NCI-H2196 treated with DMSO at 0.1 percent for 48 hours (cell line): ENCODE measurements around the gene NAA10.

Experiments used
- DNase-seq: peaks from one replicate; lab custom pipeline; 2025; ENCODE audit not compliant: unreplicated experiment; lab: John Stamatoyannopoulos, UW

The NAA10 gene

DNA sequence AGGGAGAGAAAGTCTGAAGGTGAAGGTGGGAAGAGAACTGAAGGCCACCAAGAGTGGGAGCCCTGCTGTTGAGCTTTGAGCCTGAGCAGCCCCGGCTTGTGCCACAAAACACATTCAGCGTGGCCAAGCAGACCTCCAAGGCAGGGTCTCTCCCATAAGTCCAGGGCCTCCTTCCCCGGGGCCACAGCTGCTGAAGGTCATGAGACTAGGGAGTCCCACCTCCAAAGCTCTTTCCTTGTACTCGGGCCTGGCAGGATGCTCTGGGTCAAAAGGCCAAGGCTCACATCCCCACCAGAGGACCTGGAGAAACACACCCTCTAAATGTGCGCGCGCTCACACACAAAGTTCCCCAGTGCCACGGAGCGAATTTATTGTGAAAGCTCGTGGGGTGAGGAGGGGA lies 5.3 kb downstream of the NAA10 start:
- no peak for DNase-seq

DNA sequence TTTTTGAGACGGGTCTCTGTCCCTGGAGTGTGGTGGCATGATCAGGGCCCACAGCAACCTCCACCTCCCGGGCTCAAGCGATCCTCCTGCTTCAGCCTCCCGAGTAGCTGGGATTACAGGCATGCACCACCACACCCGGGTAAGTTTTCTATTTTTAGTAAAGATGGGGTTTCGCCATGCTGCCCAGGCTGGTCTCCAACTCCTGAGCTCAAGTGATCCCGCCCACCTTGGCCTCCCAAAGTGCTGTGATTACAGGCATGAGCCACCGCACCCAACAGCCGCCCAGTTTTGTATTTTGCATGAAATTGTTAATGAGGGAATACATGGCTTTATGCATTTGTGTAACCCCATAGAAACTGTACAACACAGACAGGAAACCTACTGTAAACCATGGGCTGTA lies 6.0 kb downstream of the NAA10 start:
- no peak for DNase-seq

DNA sequence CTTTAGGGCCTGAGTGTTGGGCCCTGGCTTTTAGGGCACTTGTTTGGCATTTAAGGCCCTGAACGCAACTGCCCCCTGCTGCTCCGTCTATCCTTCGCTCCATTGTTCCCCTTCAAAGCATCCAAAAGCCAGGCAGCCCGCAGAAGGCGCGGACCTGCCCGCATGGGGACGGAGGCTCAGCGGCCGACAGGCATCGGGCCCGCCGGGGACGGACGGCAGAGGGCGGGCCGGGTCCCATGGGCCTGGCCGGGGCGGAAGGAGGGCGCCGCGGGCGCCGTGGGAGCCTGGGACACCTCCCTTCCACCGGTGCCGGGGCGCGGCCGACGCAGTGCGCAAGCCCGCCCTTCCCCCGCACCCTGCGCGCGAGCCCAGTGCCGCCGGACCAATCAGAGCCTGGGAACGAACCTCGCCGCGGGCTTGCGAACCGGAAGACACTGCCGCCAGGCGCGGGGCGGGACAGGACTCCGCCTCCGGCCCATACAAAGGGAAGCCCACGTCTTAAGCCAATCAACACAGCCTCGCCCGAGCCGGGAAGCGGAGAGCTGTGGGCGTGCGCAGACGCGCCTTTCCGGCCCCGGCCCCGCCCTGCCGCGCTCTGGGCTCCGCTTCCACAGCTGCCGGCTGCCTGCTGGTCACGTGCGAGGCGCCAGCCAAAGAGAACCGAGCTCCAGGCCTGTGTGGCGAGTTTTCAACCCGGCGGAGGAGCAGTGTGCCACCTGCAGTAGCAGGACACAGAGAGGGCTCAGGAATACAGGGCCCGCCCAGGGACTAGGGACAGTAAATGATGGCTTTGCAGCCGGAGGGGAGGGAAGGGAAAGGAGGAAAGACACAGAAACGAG lies 6.7 kb downstream of the NAA10 start:
- peak; percentile 91 for DNase-seq

DNA sequence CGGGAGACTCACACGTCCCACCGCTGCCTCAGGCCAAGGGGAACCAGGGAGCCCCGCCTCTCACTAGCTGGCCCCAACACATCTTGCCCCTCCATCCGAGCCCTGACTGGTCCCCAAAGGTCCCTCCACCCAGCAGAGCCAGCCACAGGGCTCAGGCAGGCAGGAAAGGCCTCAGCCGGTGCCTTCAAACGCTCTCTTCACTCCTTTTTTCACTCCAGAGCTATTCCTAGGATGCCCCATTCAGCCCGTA lies 7.2 kb downstream of the NAA10 start:
- DNase-seq = no peak

DNA sequence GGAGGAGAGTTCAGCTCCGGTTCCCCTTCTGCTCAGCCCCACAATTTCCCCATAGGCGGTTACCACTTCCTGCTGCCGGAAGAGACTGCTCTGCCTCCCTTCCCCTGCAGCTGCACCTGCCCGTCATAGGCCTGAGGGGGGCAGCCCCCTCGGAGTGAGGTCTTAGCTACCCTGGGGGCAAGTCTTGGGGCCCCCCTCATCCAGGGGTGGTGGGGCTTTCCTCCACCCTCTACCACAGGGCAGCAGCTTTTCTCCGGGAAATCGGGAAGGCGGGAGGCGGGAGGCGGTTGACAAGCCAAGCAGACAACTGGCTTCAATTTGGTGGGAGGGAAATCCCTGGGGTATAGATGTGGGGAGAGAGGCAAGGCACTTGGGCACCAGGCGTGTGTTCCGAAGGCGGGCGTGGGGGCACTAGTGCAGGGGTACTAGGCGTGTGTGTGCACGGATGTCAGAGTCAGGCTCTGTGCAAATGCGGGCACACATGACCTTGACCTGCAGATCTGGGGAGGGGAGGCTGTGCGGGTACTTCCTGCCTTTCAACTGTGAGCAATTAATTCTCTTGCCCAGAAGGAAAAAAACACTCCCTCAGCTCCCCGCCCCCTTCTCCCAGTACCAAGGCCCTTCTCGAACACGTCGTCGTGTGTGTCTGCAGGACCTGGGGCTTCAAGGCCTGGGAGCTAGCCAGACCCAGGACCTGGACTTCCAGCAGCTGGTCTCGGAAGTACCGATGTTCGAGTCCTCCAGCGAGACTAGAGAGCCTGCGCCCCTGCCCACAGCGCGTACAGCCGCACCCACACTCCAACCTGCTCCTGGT lies 7.8 kb downstream of the NAA10 start:
- peak; percentile 12 for DNase-seq

DNA sequence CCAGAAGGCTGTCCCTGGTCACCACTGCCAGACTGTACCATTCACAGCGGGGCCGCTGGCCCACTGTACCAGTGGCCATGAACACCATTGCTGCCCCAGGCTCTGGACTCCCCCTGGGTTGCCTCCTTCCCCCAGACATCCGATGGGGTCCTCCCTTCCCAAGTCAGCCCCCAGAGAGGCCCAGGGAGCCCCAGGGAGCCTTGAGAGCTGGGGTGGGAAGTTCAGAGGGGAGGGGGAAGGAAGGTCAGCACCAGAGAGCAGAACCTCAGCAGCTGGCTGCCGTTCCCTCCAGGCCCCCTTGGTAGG lies 8.3 kb downstream of the NAA10 start:
- no peak for DNase-seq

DNA sequence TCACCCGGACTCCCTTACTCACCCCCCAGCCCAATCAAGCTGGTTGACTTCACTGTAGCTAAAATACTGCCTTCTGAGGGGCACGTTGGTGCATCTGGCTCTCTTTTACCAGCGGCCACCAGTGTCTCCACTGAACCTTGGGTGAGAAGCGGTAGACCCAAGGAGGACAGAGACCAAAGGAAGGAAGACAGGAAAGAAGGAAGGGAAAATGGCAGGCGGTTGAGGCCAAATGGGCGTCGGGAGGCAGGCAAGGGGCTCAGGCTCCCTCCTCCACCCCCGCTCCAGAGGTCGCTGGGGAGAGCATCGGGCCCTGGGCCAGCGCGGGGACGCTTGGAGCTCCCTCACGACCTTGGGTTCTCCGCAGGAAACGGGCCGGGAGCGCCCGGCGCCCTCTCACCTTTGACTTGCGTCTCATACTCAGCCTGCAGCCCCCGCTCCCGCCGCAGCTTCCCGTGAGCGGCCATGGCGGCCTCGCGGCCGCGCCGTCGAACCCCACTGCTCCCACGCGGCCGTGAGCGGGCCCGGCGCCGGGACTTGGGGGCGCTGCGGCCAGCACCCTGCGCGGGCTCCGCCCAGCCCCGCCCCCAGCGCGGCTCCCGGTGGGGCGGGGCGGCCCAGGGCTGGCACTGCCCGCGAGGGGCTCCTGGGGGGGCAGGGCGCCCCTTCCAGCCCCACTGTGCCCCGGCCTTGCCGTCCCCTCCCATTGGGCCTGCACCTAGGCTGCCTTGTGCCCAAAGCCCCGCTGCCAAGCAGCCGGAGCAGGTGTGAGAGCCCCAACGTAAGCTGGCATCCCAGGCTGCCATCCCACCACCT lies 8.9 kb downstream of the NAA10 start, which contains the start of gene ARHGAP4:
ARHGAP4 (minus strand) TSS at position 526 of the 813 bp plus-strand sequence; CDS start at position 464, 62 bp downstream.
- DNase-seq = no peak

DNA sequence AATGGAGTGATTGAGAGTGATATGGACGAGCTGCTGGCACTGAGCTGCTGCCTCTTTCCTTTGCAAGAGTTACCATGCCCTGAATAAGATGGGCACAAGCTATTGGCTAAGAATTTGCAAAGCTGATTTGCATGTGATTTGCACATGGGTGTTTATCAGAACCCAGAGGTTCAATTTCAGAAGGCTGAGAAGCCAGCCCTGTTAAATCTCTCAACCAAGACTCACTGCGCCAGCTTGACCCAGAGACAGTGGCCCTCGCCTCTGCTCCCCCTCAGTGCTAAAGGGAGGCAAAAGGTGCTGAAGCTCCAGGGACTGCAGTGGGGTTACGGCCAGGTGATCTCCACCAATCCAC lies 9.5 kb downstream of the NAA10 start:
- no peak for DNase-seq

DNA sequence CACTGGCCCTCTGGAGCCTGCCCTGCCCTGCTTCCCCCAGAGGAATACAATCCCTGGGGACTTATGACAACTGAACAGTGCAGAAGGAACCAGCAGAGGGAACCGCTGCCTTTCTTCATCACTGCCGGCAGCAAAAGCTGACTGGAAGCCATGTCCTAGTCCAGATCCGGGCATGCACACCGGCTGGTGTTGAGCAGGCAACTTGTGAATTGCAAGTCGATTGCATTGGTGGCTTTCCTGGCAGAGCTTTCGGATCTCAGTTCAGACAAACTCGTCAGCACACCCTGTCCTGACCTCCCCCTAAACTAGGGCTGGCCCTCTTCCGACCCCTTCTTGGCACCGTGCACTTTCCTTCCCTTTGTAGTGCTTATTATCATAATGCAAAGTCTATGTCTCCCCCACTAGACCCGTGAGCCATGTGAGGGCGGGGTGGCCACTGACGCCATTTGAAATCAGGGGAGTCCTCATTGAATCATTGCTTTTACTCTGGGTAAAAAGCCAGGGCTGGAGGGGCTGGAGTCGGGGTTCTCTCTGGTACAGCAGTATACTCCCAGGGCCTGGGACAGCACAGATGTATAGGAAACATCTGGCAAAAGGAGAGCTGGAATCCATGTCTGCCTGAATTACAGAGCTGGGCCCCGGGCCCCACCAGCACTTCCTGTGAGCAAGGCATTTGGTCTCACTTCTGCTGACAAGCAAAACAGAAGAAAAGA lies 10.5 kb downstream of the NAA10 start:
- no peak for DNase-seq

DNA sequence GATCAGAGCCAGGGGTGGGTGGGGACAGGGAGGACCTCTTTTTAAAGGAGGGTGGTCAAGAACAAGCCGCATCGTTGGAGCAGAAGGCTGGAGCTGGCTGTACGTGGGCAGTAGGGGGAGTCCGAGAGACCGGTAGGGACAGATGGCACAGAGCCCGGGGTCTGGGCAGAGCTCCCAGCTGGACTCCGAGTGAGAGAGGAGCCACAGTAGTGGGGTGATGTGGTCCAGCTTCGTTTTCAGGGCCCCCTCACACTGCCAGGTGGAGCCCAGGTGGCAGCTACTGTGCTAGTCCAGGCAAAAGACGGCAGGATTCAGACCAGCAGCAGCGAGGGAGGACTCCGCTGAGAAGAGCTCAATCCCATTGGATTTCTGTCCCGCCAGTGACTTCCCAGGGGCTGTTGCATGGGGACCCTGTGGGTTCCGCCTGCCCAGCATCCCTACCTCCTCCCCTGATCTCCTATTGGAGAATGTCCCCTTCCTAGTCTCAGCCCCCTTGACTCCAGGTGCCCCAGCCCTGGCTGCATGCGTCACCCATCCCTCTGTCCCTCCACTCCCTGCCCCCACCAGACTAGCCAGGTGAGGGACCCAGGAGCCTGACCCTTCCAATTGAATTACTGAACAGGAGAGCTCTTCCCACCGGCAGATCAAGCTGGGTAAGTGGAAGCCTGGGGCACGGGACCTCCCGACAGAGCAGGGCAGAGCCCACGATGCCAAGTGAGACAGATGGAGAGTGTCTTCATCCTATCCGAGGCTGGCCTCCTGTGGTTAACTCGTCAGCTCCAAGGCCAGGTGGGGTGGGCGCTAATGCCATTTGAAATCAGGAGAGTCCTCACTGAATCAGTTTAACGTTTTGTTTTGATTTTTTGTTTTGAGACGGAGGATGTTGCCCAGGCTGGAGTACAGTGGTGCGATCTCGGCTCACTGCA lies 11.6 kb downstream of the NAA10 start:
- DNase-seq = peak; percentile 15

DNA sequence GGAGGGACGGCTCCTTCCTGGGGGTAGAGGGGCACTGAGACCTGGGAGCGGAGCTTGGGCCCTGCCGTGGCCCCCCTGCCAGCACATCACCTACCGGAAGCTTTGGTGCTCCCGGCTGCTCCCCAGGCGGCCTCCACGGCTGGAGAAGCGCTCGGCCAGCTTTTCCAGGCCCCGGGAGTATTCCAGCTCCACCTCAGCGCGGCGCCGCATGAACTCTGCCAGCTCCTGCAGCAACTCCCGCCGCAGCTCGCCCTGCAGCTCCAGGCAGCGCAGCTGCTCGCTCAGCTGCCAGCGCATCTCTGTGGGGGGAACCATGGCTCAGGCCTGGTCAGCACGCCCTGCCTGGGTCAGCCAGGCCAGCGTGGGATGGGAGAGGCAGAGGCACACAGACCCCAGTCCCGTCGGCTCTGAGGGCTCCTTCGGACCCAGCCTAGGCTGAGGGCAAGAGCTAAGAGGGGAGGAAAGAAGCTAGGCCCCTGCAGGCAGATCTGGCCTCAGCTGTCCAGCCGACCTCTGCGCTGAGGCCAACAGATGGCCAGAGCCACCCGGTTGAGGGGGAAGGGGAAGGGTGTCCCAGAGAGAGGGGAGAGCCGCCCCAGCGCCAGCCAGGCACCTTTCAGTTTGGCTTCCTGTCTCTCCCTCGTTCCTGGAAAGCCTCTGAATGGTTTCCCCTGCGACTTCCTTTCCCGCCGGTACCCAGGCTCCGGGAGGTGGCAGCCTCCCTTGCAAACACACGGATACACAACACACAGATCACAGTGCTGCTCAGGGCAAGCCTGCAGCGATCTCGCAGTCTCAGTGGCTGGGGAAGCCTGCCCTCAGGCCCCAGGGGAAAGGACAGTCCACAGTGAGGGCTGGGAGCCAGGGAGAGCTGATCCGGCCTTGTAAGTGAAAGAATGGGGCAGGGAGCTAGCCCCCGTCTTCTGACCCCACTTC lies 13.1 kb downstream of the NAA10 start:
- no peak for DNase-seq

DNA sequence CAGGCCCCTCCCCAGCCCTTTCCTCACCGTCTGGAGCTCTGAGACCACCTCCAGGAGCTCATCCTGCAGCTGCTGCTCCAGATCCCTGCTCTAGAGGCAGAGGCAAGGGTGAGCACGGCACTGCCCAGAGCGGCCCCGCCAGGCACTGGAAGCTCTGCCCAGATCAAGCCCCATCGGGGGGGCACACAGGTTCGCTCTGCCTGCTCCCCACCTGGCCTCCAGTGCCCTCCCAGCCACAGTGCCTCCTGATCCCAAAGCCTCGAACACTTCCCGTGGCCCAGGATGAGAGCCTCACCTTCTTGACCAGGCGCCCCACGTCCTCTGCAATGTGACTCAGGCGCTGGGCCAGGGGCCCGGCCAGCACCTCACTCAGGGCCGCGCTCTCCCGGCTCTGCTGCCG lies 13.8 kb downstream of the NAA10 start:
- no peak for DNase-seq

DNA sequence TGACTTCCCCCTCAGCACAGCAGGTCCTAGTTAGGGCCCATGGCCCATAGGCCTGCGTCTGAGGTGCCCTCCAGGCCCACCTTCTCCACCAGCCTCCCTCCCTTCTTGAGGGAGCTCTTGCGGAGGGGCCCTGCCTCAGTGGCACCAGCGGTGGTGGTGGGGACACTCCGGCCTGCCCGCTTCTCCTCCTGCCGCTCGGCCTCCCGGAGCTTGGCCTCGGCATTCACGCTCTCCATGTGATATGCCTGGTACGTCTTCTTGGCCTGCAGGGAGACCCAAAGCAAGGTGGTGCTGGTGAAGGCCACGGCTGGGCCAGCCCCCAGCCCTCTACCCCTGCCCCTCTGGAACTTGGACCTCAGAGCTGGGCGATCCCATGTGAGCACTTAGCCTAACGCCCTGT lies 14.3 kb downstream of the NAA10 start:
- DNase-seq = no peak

DNA sequence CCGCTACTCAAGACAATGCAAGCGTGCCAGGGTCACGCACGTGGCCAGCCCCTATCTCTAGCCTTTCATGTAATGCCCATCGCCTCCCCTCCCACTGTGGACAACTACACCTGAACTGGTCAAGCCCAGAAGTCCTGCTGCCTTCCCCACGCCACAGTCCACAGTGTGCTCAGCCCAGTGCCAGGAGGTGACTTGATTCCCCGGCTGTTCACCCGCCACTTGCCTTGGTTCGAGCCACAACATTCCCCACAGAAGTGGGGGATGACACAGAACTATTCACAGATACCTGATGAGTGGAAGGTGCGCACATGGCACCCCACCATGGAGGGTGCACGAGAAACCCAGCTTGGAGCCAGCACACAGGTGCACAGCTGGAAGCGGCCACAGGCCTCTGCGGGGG lies 15.6 kb downstream of the NAA10 start:
- DNase-seq = no peak

DNA sequence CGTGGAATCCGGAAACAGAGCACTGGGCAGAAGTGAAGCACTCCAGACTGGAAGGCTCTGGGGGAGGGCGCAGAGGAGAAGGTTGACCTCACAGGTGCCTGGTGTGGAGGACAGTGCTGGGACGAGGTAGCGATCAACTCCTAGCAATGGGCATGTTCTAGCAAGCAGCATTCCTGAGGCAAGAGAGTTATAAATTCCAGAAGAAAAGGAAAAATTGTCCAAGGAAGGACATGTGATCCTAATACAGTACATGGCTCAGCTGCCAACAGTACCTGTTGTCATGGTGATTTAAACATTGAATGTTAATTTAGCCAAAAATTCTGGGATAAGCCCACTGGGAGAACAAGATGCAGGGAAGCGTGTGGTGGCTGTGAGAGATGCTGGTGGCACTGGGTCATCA lies 17.0 kb downstream of the NAA10 start:
- no peak for DNase-seq

DNA sequence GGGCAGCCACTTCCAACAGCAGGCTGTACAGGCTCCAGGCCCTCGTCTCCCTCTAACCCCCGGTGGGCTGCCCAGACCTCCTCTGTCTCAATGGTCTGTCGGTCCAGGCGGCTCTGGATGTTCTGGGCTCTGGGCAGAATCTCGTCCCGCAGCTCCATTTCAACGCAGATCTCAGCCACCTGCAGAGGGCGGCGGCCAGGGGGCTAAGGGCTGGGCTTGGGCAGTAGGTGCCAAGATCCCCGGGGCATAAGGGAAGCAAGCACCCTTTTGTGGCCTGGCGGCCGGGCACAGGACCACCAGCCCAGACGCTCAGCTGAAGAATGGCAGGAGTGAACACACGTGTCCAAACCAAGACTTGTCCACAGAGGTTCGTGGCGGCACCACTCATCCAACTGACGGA lies 21.1 kb downstream of the NAA10 start:
- DNase-seq = no peak

DNA sequence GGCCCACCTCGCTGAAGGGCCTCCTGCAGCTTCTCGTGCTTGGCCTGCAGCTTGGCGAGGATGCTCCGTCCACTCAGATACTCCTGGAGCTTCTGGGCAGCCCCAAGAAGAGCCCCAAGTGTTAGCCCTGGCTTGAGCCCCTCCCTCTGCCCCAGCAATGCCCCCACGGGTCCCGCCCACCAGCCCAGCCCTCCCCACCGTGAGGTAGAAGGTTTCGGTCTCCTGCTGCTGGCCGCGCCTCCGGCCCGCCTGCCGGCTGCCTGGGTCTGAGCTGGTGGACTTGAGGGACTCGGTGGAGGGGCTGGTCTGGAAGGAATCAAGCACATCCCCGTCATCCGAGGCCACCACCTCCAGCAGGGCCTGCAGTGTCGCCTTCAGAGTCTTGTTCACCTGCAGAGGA lies 21.6 kb downstream of the NAA10 start:
- no peak for DNase-seq

DNA sequence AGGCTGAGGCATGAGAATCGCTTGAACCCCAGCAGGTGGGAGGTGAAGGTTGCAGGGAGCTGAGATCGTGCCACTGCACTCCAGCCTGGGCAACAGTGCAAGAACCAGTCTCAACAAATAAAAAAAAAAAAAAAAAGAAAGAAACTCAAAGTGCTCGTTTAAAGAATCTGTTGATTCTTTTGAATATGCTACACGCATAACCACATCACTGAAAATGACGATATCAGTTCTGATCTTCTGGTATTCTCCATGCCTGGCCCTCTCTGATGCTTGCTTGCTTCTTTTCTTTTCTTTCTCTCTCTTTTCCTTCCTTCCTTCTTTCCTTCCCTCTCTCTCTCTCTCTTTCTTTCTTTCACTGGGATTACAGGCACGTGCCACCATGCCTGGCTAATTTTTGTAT lies 23.0 kb downstream of the NAA10 start:
- DNase-seq = no peak

DNA sequence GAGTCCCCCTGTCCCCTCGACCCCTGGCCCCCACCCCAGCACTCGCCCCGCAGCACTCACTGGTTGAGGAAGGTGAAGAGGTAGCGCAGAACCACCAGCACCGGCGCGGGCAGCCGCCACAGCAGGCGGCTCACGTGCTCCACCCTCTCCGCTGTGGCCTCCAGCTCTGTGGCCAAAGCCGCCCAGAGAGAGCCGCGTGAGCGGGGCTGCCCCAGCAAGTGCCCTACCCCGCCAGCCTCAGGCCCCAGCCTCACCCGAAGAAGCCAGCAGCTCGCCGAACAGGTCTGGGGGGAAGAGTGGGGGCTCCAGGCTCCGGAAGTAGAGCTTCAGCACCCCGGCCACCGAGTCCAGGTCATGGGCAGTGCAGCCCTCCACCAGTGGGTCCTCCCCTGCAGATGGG lies 24.4 kb downstream of the NAA10 start:
- DNase-seq = no peak
